WTC11 (cell line): ENCODE data around the gene CRACR2B. TPM values are rescaled to one million over a fixed set of nuclear protein-coding genes. Genes with fewer than 3 reads are reported as not detected.

Experiments used
- ATAC-seq: fragments of 200-7000 bp; cut with Tn5 transposase; 2 replicates; pipeline ENCODE4 v1.10.0; 2021; ENCODE audit warnings: mild to moderate bottlenecking, moderate library complexity
- CTCF ChIA-PET: fragments of 300-600 bp; sonication (Branson Sonifier 250); formaldehyde crosslinking; loops from one replicate; lab custom pipeline; 2021; ENCODE audit warnings: antibody characterized with exemption; lab: Charles Lee
- POLR2A ChIA-PET: fragments of 350-600 bp; sonication (Branson Sonifier 250); formaldehyde crosslinking; loops from one replicate; lab custom pipeline; 2021; ENCODE audit warnings: antibody characterized with exemption; lab: Charles Lee
- DNase-seq: peaks from one replicate; pipeline ENCODE4 v3.0.0; 2021; ENCODE audit warnings: low spot score
- H3K27ac Mint-ChIP-seq: 2 replicates; pipeline ENCODE4 v1.8.0; 2021; ENCODE audit warnings: mixed read lengths
- H3K27me3 Mint-ChIP-seq: 2 replicates; pipeline ENCODE4 v1.8.0; 2021; ENCODE audit warnings: low read depth, mild to moderate bottlenecking, moderate library complexity, mixed read lengths
- H3K36me3 Mint-ChIP-seq: 2 replicates; pipeline ENCODE4 v1.8.0; 2021; ENCODE audit warnings: mixed read lengths
- H3K4me1 Mint-ChIP-seq: 2 replicates; pipeline ENCODE4 v1.8.0; 2022; ENCODE audit warnings: mixed read lengths
- H3K4me3 Mint-ChIP-seq: 2 replicates; pipeline ENCODE4 v1.8.0; 2021; ENCODE audit warnings: mild to moderate bottlenecking, moderate library complexity, mixed read lengths
- H3K9me3 Mint-ChIP-seq: 2 replicates; pipeline ENCODE4 v1.8.0; 2021; ENCODE audit warnings: mixed read lengths
- ATF3 ChIP-seq: sonication (generic); formaldehyde crosslinking; conservative IDR thresholded peaks from 2 replicates; pipeline ENCODE4 v1.8.1; 2022; ENCODE audit warnings: mild to moderate bottlenecking, missing genetic modification reagents
- CREB1 ChIP-seq: sonication (generic); formaldehyde crosslinking; IDR thresholded peaks from 2 replicates; pipeline ENCODE4 v1.8.0; 2023; ENCODE audit warnings: mild to moderate bottlenecking, missing genetic modification reagents
- E2F4 ChIP-seq: sonication (generic); formaldehyde crosslinking; IDR thresholded peaks from 2 replicates; pipeline ENCODE4 v1.8.1; 2022; ENCODE audit warnings: low read depth, mild to moderate bottlenecking, moderate library complexity, missing genetic modification reagents, borderline replicate concordance
- ERG ChIP-seq: fragments of 250-450 bp; sonication (Bioruptor Pico); IDR thresholded peaks from 2 replicates; pipeline ENCODE4 v1.8.0; 2021; ENCODE audit warnings: mild to moderate bottlenecking
- ETV6 ChIP-seq: sonication (generic); formaldehyde crosslinking; IDR thresholded peaks from 2 replicates; pipeline ENCODE4 v1.8.1; 2022; ENCODE audit warnings: mild to moderate bottlenecking, missing genetic modification reagents
- GRHL2 ChIP-seq: fragments of 250-450 bp; sonication (Bioruptor Pico); IDR thresholded peaks from 2 replicates; pipeline ENCODE4 v1.8.0; 2022; ENCODE audit warnings: mild to moderate bottlenecking, moderate library complexity; ENCODE audit not compliant: insufficient replicate concordance, severe bottlenecking
- GTF2I ChIP-seq: fragments of 250-450 bp; sonication (Bioruptor Pico); conservative IDR thresholded peaks from 2 replicates; pipeline ENCODE4 v1.4.0; 2021; ENCODE audit warnings: mild to moderate bottlenecking
- HMGA2 ChIP-seq: fragments of 250-450 bp; sonication (Bioruptor Pico); IDR thresholded peaks from 2 replicates; pipeline ENCODE4 v1.4.0; 2021; ENCODE audit warnings: mild to moderate bottlenecking, moderate library complexity
- JAZF1 ChIP-seq: fragments of 250-450 bp; sonication (Bioruptor Pico); IDR thresholded peaks from 2 replicates; pipeline ENCODE4 v1.9.0; 2021; ENCODE audit warnings: moderate library complexity, mild to moderate bottlenecking, inconsistent platforms
- JUN ChIP-seq: sonication (generic); formaldehyde crosslinking; IDR thresholded peaks from 2 replicates; pipeline ENCODE4 v1.8.0; 2023; ENCODE audit warnings: mild to moderate bottlenecking, missing genetic modification reagents
- MXD4 ChIP-seq: fragments of 250-450 bp; sonication (Bioruptor Pico); IDR thresholded peaks from 2 replicates; pipeline ENCODE4 v1.8.0; 2021; ENCODE audit warnings: mild to moderate bottlenecking, moderate library complexity, borderline replicate concordance
- MYBL2 ChIP-seq: sonication (generic); formaldehyde crosslinking; IDR thresholded peaks from 2 replicates; pipeline ENCODE4 v1.8.1; 2023; ENCODE audit warnings: mild to moderate bottlenecking, moderate library complexity, missing genetic modification reagents
- NFATC4 ChIP-seq: fragments of 250-450 bp; sonication (Bioruptor Pico); IDR thresholded peaks from 2 replicates; pipeline ENCODE4 v1.9.0; 2021; ENCODE audit warnings: mild to moderate bottlenecking
- PRRX2 ChIP-seq: fragments of 250-450 bp; sonication (Bioruptor Pico); IDR thresholded peaks from 2 replicates; pipeline ENCODE4 v1.8.0; 2021; ENCODE audit warnings: mild to moderate bottlenecking
- SMAD3 ChIP-seq: sonication (generic); formaldehyde crosslinking; IDR thresholded peaks from 2 replicates; pipeline ENCODE4 v1.8.0; 2022; ENCODE audit warnings: missing genetic modification reagents, mild to moderate bottlenecking, borderline replicate concordance
- TEAD1 ChIP-seq: sonication (generic); formaldehyde crosslinking; IDR thresholded peaks from 2 replicates; pipeline ENCODE4 v1.8.0; 2022; ENCODE audit warnings: mild to moderate bottlenecking, missing genetic modification reagents
- ZNF263 ChIP-seq: sonication (generic); formaldehyde crosslinking; IDR thresholded peaks from 2 replicates; pipeline ENCODE4 v1.8.1; 2022; ENCODE audit warnings: low read depth, mild to moderate bottlenecking, moderate library complexity, missing genetic modification reagents
- ZSCAN18 ChIP-seq: fragments of 250-450 bp; sonication (Bioruptor Pico); IDR thresholded peaks from 2 replicates; pipeline ENCODE4 v2.1.2; 2022; ENCODE audit warnings: mild to moderate bottlenecking, moderate library complexity
- total RNA-seq: library from RNA; stranded (reverse); gene quantifications from 3 replicates; pipeline ENCODE4 v1.2.3, GENCODE V29; 2021

CRACR2B gene
- total RNA-seq, 1 experiment from 2014 or later, result 46.5 TPM

- Mint-ChIP-seq H3K27ac (no peak overlapping the region), H3K36me3 (no peaks in the 10 kb centered on the region)
- TF ChIP-seq PRRX2 (CRISPR knock-in tag) (0 out of 2 replicates have a peak, but pooled peaks have one; percentile 24), TEAD1 (CRISPR knock-in tag) (no peak)
- TF ChIP-seq, all 79 proteins: peak for 1
- Mint-ChIP-seq H3K4me3 (no peak overlapping the region), H3K27me3 (no peaks in the 10 kb centered on the region), H3K4me1 (peaks cover 22% of the 10 kb centered on the region), H3K9me3 (no peaks in the 10 kb centered on the region)
- DNase-seq (no peak), ATAC-seq (no peak)
- ChIA-PET POLR2A (no interaction called here), CTCF (interaction anchor here (1.8 kb wide), 1 partner anchor 185 kb away, joined by 5 read pairs; no protein-coding TSS in a partner anchor)
These were observed 38.8 kb downstream of the CRACR2B start for GRCh38 chr11:866481-866880.

GRCh38 chr11:867856-868358 is 40.2 kb downstream of the CRACR2B start:
- TF ChIP-seq SMAD3, result no peak
- Mint-ChIP-seq H3K36me3 (no peaks in the 10 kb centered on the region), H3K4me3 (no peak overlapping the region), H3K27me3 (no peaks in the 10 kb centered on the region), H3K9me3 (no peaks in the 10 kb centered on the region), H3K4me1 (peaks cover 10% of the 10 kb centered on the region), H3K27ac (no peak overlapping the region)
- no peak for DNase-seq
- CTCF ChIA-PET, result interaction anchor here (0.6 to 1.8 kb wide), 8 partner anchors 11 to 184 kb away, joined by 3 to 6 read pairs (median 5); no protein-coding TSS in a partner anchor
- POLR2A ChIA-PET, result interaction anchor here (1.0 kb wide), 1 partner anchor 24 kb away, joined by 6 read pairs; no protein-coding TSS in a partner anchor
- ATAC-seq, result no peak

- no peak overlapping the region for H3K4me3 Mint-ChIP-seq
- no peaks in the 10 kb centered on the region for H3K36me3 Mint-ChIP-seq
- DNase-seq (no peak), ATAC-seq (no peak)
- H3K27ac Mint-ChIP-seq, result no peak overlapping the region
- ChIA-PET CTCF (interaction anchor here (1.0 to 2.1 kb wide), 8 partner anchors 11 to 183 kb away, joined by 3 to 8 read pairs (median 5); no protein-coding TSS in a partner anchor), POLR2A (interaction anchor here (1.0 kb wide), 1 partner anchor 25 kb away, joined by 6 read pairs; no protein-coding TSS in a partner anchor)
- H3K4me1 Mint-ChIP-seq, result peaks cover 5% of the 10 kb centered on the region
- H3K9me3 Mint-ChIP-seq, result no peaks in the 10 kb centered on the region
- no peaks in the 10 kb centered on the region; the same call in 1 of the 2 replicates for H3K27me3 Mint-ChIP-seq
- TF ChIP-seq E2F4 (CRISPR knock-in tag) (no peak), ETV6 (CRISPR knock-in tag) (no peak), CREB1 (CRISPR knock-in tag) (no peak)
These were observed 40.7 kb downstream of the CRACR2B start for GRCh38 chr11:868394-868793.

GRCh38 chr11:868802-869201 is 41.1 kb downstream of the CRACR2B start:
- Mint-ChIP-seq H3K9me3 (no peaks in the 10 kb centered on the region), H3K27ac (no peak overlapping the region), H3K4me3 (no peak overlapping the region), H3K36me3 (peaks cover 3% of the 10 kb centered on the region), H3K27me3 (no peaks in the 10 kb centered on the region; the same call in 1 of the 2 replicates), H3K4me1 (peaks cover 1% of the 10 kb centered on the region)
- POLR2A ChIA-PET, result no interaction called here
- ATAC-seq, result no peak
- DNase-seq, result no peak
- TF ChIP-seq ZNF263 (CRISPR knock-in tag) (no peak), GRHL2 (CRISPR knock-in tag) (no peak), HMGA2 (no peak), JAZF1 (CRISPR knock-in tag) (no peak), ATF3 (no peak), ERG (CRISPR knock-in tag) (no peak), ZSCAN18 (CRISPR knock-in tag) (no peak), JUN (no peak), MYBL2 (no peak), NFATC4 (CRISPR knock-in tag) (no peak), GTF2I (CRISPR knock-in tag) (no peak), MXD4 (CRISPR knock-in tag) (no peak)
- CTCF ChIA-PET, result interaction anchor here (1.0 to 2.1 kb wide), 4 partner anchors 18 to 585 kb away, joined by 3 to 8 read pairs (median 4); no protein-coding TSS in a partner anchor
